WTC11 (cell line): ENCODE data around the gene LRFN2. TPM values are rescaled to one million over a fixed set of nuclear protein-coding genes. Genes with fewer than 3 reads are reported as not detected.

Experiments
- ATAC-seq: fragments of 200-7000 bp; cut with Tn5 transposase; 2 replicates; pipeline ENCODE4 v1.10.0; 2021; ENCODE audit warnings: mild to moderate bottlenecking, moderate library complexity
- CTCF ChIA-PET: fragments of 300-600 bp; sonication (Branson Sonifier 250); formaldehyde crosslinking; loops from one replicate; lab custom pipeline; 2021; ENCODE audit warnings: antibody characterized with exemption; lab: Charles Lee
- POLR2A ChIA-PET: fragments of 350-600 bp; sonication (Branson Sonifier 250); formaldehyde crosslinking; loops from one replicate; lab custom pipeline; 2021; ENCODE audit warnings: antibody characterized with exemption; lab: Charles Lee
- DNase-seq: peaks from one replicate; pipeline ENCODE4 v3.0.0; 2021; ENCODE audit warnings: low spot score
- H3K27ac Mint-ChIP-seq: 2 replicates; pipeline ENCODE4 v1.8.0; 2021; ENCODE audit warnings: mixed read lengths
- H3K27me3 Mint-ChIP-seq: 2 replicates; pipeline ENCODE4 v1.8.0; 2021; ENCODE audit warnings: low read depth, mild to moderate bottlenecking, moderate library complexity, mixed read lengths
- H3K36me3 Mint-ChIP-seq: 2 replicates; pipeline ENCODE4 v1.8.0; 2021; ENCODE audit warnings: mixed read lengths
- H3K4me1 Mint-ChIP-seq: 2 replicates; pipeline ENCODE4 v1.8.0; 2022; ENCODE audit warnings: mixed read lengths
- H3K4me3 Mint-ChIP-seq: 2 replicates; pipeline ENCODE4 v1.8.0; 2021; ENCODE audit warnings: mild to moderate bottlenecking, moderate library complexity, mixed read lengths
- H3K9me3 Mint-ChIP-seq: 2 replicates; pipeline ENCODE4 v1.8.0; 2021; ENCODE audit warnings: mixed read lengths
- ATF1 ChIP-seq: sonication (generic); formaldehyde crosslinking; IDR thresholded peaks from 2 replicates; pipeline ENCODE4 v1.8.1; 2023; ENCODE audit warnings: mild to moderate bottlenecking, moderate library complexity, missing genetic modification reagents
- ELF4 ChIP-seq: sonication (generic); formaldehyde crosslinking; IDR thresholded peaks from 2 replicates; pipeline ENCODE4 v1.8.1; 2022; ENCODE audit warnings: low read depth, mild to moderate bottlenecking, moderate library complexity, missing genetic modification reagents
- ERG ChIP-seq: fragments of 250-450 bp; sonication (Bioruptor Pico); IDR thresholded peaks from 2 replicates; pipeline ENCODE4 v1.8.0; 2021; ENCODE audit warnings: mild to moderate bottlenecking
- ESRRA ChIP-seq: sonication (generic); formaldehyde crosslinking; IDR thresholded peaks from 2 replicates; pipeline ENCODE4 v1.8.1; 2022; ENCODE audit warnings: mild to moderate bottlenecking, missing genetic modification reagents, borderline replicate concordance
- FOXK1 ChIP-seq: sonication (generic); formaldehyde crosslinking; IDR thresholded peaks from 2 replicates; pipeline ENCODE4 v1.8.0; 2022; ENCODE audit warnings: mild to moderate bottlenecking, moderate library complexity, missing genetic modification reagents
- GRHL2 ChIP-seq: fragments of 250-450 bp; sonication (Bioruptor Pico); IDR thresholded peaks from 2 replicates; pipeline ENCODE4 v1.8.0; 2022; ENCODE audit warnings: mild to moderate bottlenecking, moderate library complexity; ENCODE audit not compliant: insufficient replicate concordance, severe bottlenecking
- GTF2I ChIP-seq: fragments of 250-450 bp; sonication (Bioruptor Pico); conservative IDR thresholded peaks from 2 replicates; pipeline ENCODE4 v1.4.0; 2021; ENCODE audit warnings: mild to moderate bottlenecking
- IRF2 ChIP-seq: sonication (generic); formaldehyde crosslinking; IDR thresholded peaks from 2 replicates; pipeline ENCODE4 v1.8.0; 2022; ENCODE audit warnings: low read depth, missing genetic modification reagents, borderline replicate concordance
- MXD4 ChIP-seq: fragments of 250-450 bp; sonication (Bioruptor Pico); IDR thresholded peaks from 2 replicates; pipeline ENCODE4 v1.8.0; 2021; ENCODE audit warnings: mild to moderate bottlenecking, moderate library complexity, borderline replicate concordance
- MYBL2 ChIP-seq: sonication (generic); formaldehyde crosslinking; IDR thresholded peaks from 2 replicates; pipeline ENCODE4 v1.8.1; 2023; ENCODE audit warnings: mild to moderate bottlenecking, moderate library complexity, missing genetic modification reagents
- NR3C1 ChIP-seq: sonication (generic); formaldehyde crosslinking; conservative IDR thresholded peaks from 2 replicates; pipeline ENCODE4 v1.8.1; 2023; ENCODE audit warnings: low read depth, mild to moderate bottlenecking, missing genetic modification reagents
- PRDM15 ChIP-seq: sonication (generic); formaldehyde crosslinking; IDR thresholded peaks from 2 replicates; pipeline ENCODE4 v1.8.0; 2022; ENCODE audit warnings: missing genetic modification reagents
- PRRX2 ChIP-seq: fragments of 250-450 bp; sonication (Bioruptor Pico); IDR thresholded peaks from 2 replicates; pipeline ENCODE4 v1.8.0; 2021; ENCODE audit warnings: mild to moderate bottlenecking
- SMAD3 ChIP-seq: sonication (generic); formaldehyde crosslinking; IDR thresholded peaks from 2 replicates; pipeline ENCODE4 v1.8.0; 2022; ENCODE audit warnings: missing genetic modification reagents, mild to moderate bottlenecking, borderline replicate concordance
- TEAD4 ChIP-seq: sonication (generic); formaldehyde crosslinking; IDR thresholded peaks from 2 replicates; pipeline ENCODE4 v1.8.0; 2022; ENCODE audit warnings: mild to moderate bottlenecking, missing genetic modification reagents
- USF1 ChIP-seq: sonication (generic); formaldehyde crosslinking; IDR thresholded peaks from 2 replicates; pipeline ENCODE4 v1.8.0; 2022; ENCODE audit warnings: mild to moderate bottlenecking, missing genetic modification reagents
- ZBTB21 ChIP-seq: sonication (generic); formaldehyde crosslinking; IDR thresholded peaks from 2 replicates; pipeline ENCODE4 v1.8.1; 2023; ENCODE audit warnings: mild to moderate bottlenecking, missing genetic modification reagents, borderline replicate concordance
- ZNF121 ChIP-seq: sonication (generic); formaldehyde crosslinking; IDR thresholded peaks from 2 replicates; pipeline ENCODE4 v1.8.0; 2023; ENCODE audit warnings: missing genetic modification reagents
- ZNF263 ChIP-seq: sonication (generic); formaldehyde crosslinking; IDR thresholded peaks from 2 replicates; pipeline ENCODE4 v1.8.1; 2022; ENCODE audit warnings: low read depth, mild to moderate bottlenecking, moderate library complexity, missing genetic modification reagents
- ZNF425 ChIP-seq: fragments of 250-450 bp; sonication (Bioruptor Pico); conservative IDR thresholded peaks from 2 replicates; pipeline ENCODE4 v1.9.0; 2021; ENCODE audit warnings: mild to moderate bottlenecking
- ZNF671 ChIP-seq: fragments of 250-450 bp; sonication (Bioruptor Pico); IDR thresholded peaks from 2 replicates; pipeline ENCODE4 v1.8.0; 2021; ENCODE audit warnings: mild to moderate bottlenecking
- total RNA-seq: library from RNA; stranded (reverse); gene quantifications from 3 replicates; pipeline ENCODE4 v1.2.3, GENCODE V29; 2021
- TF ChIP-seq, protein P1 (sequence below): sonication (generic); formaldehyde crosslinking; IDR thresholded peaks from 2 replicates; pipeline ENCODE4 v1.8.1; 2022; ENCODE audit warnings: mild to moderate bottlenecking, missing genetic modification reagents, moderate library complexity, borderline replicate concordance
- TF ChIP-seq, protein P2 (sequence below): sonication (generic); formaldehyde crosslinking; conservative IDR thresholded peaks from 2 replicates; pipeline ENCODE4 v1.8.1; 2022; ENCODE audit warnings: mild to moderate bottlenecking, missing genetic modification reagents

LRFN2 gene
- total RNA-seq, 1 experiment from 2014 or later, result 1.6 TPM

- Mint-ChIP-seq H3K27ac (no peak overlapping the region; the same call in 1 of the 2 replicates), H3K27me3 (no peaks in the 10 kb centered on the region), H3K9me3 (no peaks in the 10 kb centered on the region), H3K4me1 (peaks cover 4% of the 10 kb centered on the region), H3K36me3 (no peaks in the 10 kb centered on the region), H3K4me3 (no peak overlapping the region)
- ATAC-seq, result no peak
- ChIA-PET CTCF (interaction anchor here (0.6 to 1.0 kb wide), 2 partner anchors 38 to 185 kb away, joined by 3 to 4 read pairs; no protein-coding TSS in a partner anchor), POLR2A (no interaction called here)
- DNase-seq, result no peak
- TF ChIP-seq PRRX2, result no peak
- TF ChIP-seq, protein P1, sequence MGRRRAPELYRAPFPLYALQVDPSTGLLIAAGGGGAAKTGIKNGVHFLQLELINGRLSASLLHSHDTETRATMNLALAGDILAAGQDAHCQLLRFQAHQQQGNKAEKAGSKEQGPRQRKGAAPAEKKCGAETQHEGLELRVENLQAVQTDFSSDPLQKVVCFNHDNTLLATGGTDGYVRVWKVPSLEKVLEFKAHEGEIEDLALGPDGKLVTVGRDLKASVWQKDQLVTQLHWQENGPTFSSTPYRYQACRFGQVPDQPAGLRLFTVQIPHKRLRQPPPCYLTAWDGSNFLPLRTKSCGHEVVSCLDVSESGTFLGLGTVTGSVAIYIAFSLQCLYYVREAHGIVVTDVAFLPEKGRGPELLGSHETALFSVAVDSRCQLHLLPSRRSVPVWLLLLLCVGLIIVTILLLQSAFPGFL (CRISPR knock-in tag), result no peak
- TF ChIP-seq USF1, result no peak
- no peak for TF ChIP-seq ATF1 (CRISPR knock-in tag)
- no peak for TF ChIP-seq ZNF425
- TF ChIP-seq IRF2 (CRISPR knock-in tag), result no peak
- no peak for TF ChIP-seq ESRRA (CRISPR knock-in tag)
- TF ChIP-seq MYBL2 (CRISPR knock-in tag), result no peak
- TF ChIP-seq ZNF263, result no peak
- no peak for TF ChIP-seq FOXK1 (CRISPR knock-in tag)
- TF ChIP-seq, protein P2, sequence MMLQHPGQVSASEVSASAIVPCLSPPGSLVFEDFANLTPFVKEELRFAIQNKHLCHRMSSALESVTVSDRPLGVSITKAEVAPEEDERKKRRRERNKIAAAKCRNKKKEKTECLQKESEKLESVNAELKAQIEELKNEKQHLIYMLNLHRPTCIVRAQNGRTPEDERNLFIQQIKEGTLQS, result no peak
These were observed 189.7 kb downstream of the LRFN2 start for GRCh38 chr6:40397287-40398033.

DNA sequence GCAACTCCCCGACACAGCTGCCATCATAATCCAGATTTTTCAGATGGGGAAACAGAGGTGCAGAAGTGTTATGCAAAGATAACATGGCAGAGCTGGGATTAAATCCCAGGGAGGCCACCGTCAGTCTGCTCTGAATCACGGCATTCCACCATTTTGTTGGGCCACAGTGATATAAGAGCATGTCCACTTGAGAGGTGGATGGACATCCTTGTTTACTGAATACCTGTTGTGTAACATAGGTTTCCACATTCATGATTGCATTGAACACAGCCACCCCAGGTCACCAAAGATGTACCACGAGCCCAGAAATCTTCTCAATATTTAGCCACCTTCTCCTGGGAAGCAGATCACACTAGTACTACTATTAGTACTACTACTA lies 191.5 kb downstream of the LRFN2 start:
- ChIA-PET POLR2A (no interaction called here), CTCF (interaction anchor here (1.5 kb wide), 1 partner anchor 67 kb away, joined by 5 read pairs; no protein-coding TSS in a partner anchor)
- Mint-ChIP-seq H3K4me3 (no peak overlapping the region), H3K4me1 (peaks cover 4% of the 10 kb centered on the region), H3K36me3 (no peaks in the 10 kb centered on the region), H3K9me3 (no peaks in the 10 kb centered on the region), H3K27ac (no peak overlapping the region), H3K27me3 (no peaks in the 10 kb centered on the region)
- DNase-seq (no peak), ATAC-seq (no peak)
- TF ChIP-seq ZNF671 (CRISPR knock-in tag), result no peak
- no peak for TF ChIP-seq ERG (CRISPR knock-in tag)
- no peak for TF ChIP-seq SMAD3

DNA sequence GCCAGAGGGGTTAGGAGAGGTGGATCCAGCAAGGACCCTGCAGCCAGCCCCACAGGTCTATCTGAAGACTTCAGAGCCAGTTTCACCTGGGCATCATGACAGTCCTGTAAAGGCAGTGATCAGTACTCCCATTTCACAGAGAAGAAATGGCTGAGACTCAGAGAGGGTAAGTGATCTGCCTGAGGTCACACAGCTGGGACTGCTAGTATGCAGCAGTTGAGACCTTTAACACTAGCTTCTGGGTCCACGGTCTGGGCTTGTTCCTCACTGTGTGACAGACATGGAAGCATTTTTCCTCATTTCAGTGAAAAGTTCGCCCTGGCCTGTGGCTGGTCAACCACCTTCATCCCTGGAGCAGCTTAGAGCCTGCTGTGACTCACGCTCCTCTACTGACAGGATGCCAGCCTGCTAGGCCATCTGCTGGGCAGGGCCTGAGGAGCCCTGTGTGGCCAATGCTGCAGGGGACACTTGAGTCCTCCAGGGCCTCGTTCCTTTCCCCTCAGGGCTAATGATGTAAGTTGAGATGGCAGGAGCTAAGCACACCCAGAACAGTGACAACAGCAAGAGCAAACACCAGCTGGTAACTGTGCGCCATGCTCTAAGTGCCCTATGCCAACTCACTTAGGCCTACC lies 192.0 kb downstream of the LRFN2 start:
- DNase-seq (no peak), ATAC-seq (no peak)
- peaks cover 4% of the 10 kb centered on the region for H3K4me1 Mint-ChIP-seq
- no peaks in the 10 kb centered on the region for H3K9me3 Mint-ChIP-seq
- H3K4me3 Mint-ChIP-seq, result no peak overlapping the region
- CTCF ChIA-PET, result interaction anchor here (1.5 kb wide), 1 partner anchor 67 kb away, joined by 5 read pairs; no protein-coding TSS in a partner anchor
- H3K27ac Mint-ChIP-seq, result no peak overlapping the region
- no peaks in the 10 kb centered on the region for H3K36me3 Mint-ChIP-seq
- no peaks in the 10 kb centered on the region for H3K27me3 Mint-ChIP-seq
- POLR2A ChIA-PET, result no interaction called here
- no peak for TF ChIP-seq SMAD3
- no peak for TF ChIP-seq ELF4 (CRISPR knock-in tag)
- no peak for TF ChIP-seq GRHL2 (CRISPR knock-in tag)
- no peak for TF ChIP-seq TEAD4 (CRISPR knock-in tag)
- no peak for TF ChIP-seq NR3C1 (CRISPR knock-in tag)
- no peak for TF ChIP-seq ZNF121 (CRISPR knock-in tag)
- TF ChIP-seq PRDM15 (CRISPR knock-in tag), result no peak
- TF ChIP-seq GTF2I (CRISPR knock-in tag), result no peak
- TF ChIP-seq ZBTB21, result no peak
- TF ChIP-seq MXD4 (CRISPR knock-in tag), result no peak
